ENCODE results near the gene IL17RA.

Gene IL17RA

GRCh38 chr22:17135153-17135760 is 50.5 kb downstream of the IL17RA start:
- DNase-seq = no peak
- WGBS (ENCODE audit: extremely low coverage, insufficient coverage, low lambda C conversion rate) = no CpG with 5 or more reads among the region's 15 CpGs

GRCh38 chr22:17137170-17137569 is 52.4 kb downstream of the IL17RA start:
- Histone ChIP-seq H4K8ac (ENCODE audit: low read depth, low read length) (no peak overlapping the region), H3K23ac (ENCODE audit: low read length) (no peak overlapping the region), H3K4me2 (ENCODE audit: low read length) (no peak overlapping the region), H3K9ac (ENCODE audit: low read length) (no peak overlapping the region), H2BK15ac (replicated peaks; ENCODE audit: low read depth) (no peak overlapping the region), H3K79me2 (ENCODE audit: control insufficient read depth, insufficient read depth, low read length) (no peaks in the 10 kb centered on the region), H2BK5ac (ENCODE audit: low read length) (no peak overlapping the region), H3K4me3 (ENCODE audit: low read length) (no peak overlapping the region), H3K36me3 (ENCODE audit: control insufficient read depth, insufficient read depth, low read length) (no peaks in the 10 kb centered on the region), H3K4me1 (ENCODE audit: control insufficient read depth, low read depth, low read length) (no peaks in the 10 kb centered on the region), H2BK120ac (ENCODE audit: low read depth, low read length) (no peak overlapping the region), H3K27ac (ENCODE audit: low read depth, low read length) (no peak overlapping the region), H3K4ac (ENCODE audit: low read depth, low read length) (no peak overlapping the region), H3K56ac (ENCODE audit: low read length) (no peak overlapping the region), H2AK5ac (ENCODE audit: low read length) (no peak overlapping the region), H4K5ac (ENCODE audit: low read length) (no peak overlapping the region), H3K18ac (ENCODE audit: low read length) (no peak overlapping the region), H3K79me1 (ENCODE audit: low read length) (no peaks in the 10 kb centered on the region), H3K27me3 (ENCODE audit: insufficient read depth, low read length, poor library complexity) (no peaks in the 10 kb centered on the region)
- WGBS (ENCODE audit: extremely low coverage, insufficient coverage, low lambda C conversion rate) = no CpG with 5 or more reads among the region's 4 CpGs
- DNase-seq = no peak

More at GRCh38 chr22:17135153-17135760, 50.5 kb downstream of the IL17RA start:
- no peaks in the 10 kb centered on the region for H3K79me2 ChIP-seq (ENCODE audit: control insufficient read depth, insufficient read depth, low read length)
- no peak overlapping the region for H3K9ac ChIP-seq (ENCODE audit: low read length)
- H3K27ac ChIP-seq (ENCODE audit: low read depth, low read length) = no peak overlapping the region
- H3K4me1 ChIP-seq (ENCODE audit: control insufficient read depth, low read depth, low read length) = no peaks in the 10 kb centered on the region
- H2AK5ac ChIP-seq (ENCODE audit: low read length) = no peak overlapping the region
- H2BK120ac ChIP-seq (ENCODE audit: low read depth, low read length) = no peak overlapping the region
- H3K56ac ChIP-seq (ENCODE audit: low read length) = no peak overlapping the region
- H3K23ac ChIP-seq (ENCODE audit: low read length) = no peak overlapping the region
- no peaks in the 10 kb centered on the region for H3K27me3 ChIP-seq (ENCODE audit: insufficient read depth, low read length, poor library complexity)
- H3K4me2 ChIP-seq (ENCODE audit: low read length) = no peak overlapping the region
- H2BK15ac ChIP-seq (replicated peaks; ENCODE audit: low read depth) = no peak overlapping the region
- H4K5ac ChIP-seq (ENCODE audit: low read length) = no peak overlapping the region
- H2BK5ac ChIP-seq (ENCODE audit: low read length) = no peak overlapping the region
- H3K4me3 ChIP-seq (ENCODE audit: low read length) = no peak overlapping the region
- H3K36me3 ChIP-seq (ENCODE audit: control insufficient read depth, insufficient read depth, low read length) = no peaks in the 10 kb centered on the region
- H3K79me1 ChIP-seq (ENCODE audit: low read length) = no peaks in the 10 kb centered on the region
- no peak overlapping the region for H3K4ac ChIP-seq (ENCODE audit: low read depth, low read length)
- no peak overlapping the region for H3K18ac ChIP-seq (ENCODE audit: low read length)
- no peak overlapping the region for H4K8ac ChIP-seq (ENCODE audit: low read depth, low read length)

- H3K27ac ChIP-seq (ENCODE audit: low read depth, low read length) = no peak overlapping the region
- H3K4ac ChIP-seq (ENCODE audit: low read depth, low read length) = no peak overlapping the region
- no peak for DNase-seq
- H2BK15ac ChIP-seq (replicated peaks; ENCODE audit: low read depth) = no peak overlapping the region
- H3K4me3 ChIP-seq (ENCODE audit: low read length) = no peak overlapping the region
- H3K56ac ChIP-seq (ENCODE audit: low read length) = no peak overlapping the region
- no peak overlapping the region for H4K5ac ChIP-seq (ENCODE audit: low read length)
- no peak overlapping the region for H3K23ac ChIP-seq (ENCODE audit: low read length)
- no peak overlapping the region for H3K18ac ChIP-seq (ENCODE audit: low read length)
- H2AK5ac ChIP-seq (ENCODE audit: low read length) = no peak overlapping the region
- no peak overlapping the region for H2BK5ac ChIP-seq (ENCODE audit: low read length)
- H3K27me3 ChIP-seq (ENCODE audit: insufficient read depth, low read length, poor library complexity) = no peaks in the 10 kb centered on the region
- H3K4me1 ChIP-seq (ENCODE audit: control insufficient read depth, low read depth, low read length) = no peaks in the 10 kb centered on the region
- H4K8ac ChIP-seq (ENCODE audit: low read depth, low read length) = no peak overlapping the region
- no peak overlapping the region for H3K9ac ChIP-seq (ENCODE audit: low read length)
- H3K4me2 ChIP-seq (ENCODE audit: low read length) = no peak overlapping the region
- H3K79me2 ChIP-seq (ENCODE audit: control insufficient read depth, insufficient read depth, low read length) = no peaks in the 10 kb centered on the region
- no peak overlapping the region for H2BK120ac ChIP-seq (ENCODE audit: low read depth, low read length)
- H3K36me3 ChIP-seq (ENCODE audit: control insufficient read depth, insufficient read depth, low read length) = no peaks in the 10 kb centered on the region
- WGBS (ENCODE audit: extremely low coverage, insufficient coverage, low lambda C conversion rate) = no CpG with 5 or more reads among the region's 17 CpGs
- H3K79me1 ChIP-seq (ENCODE audit: low read length) = no peaks in the 10 kb centered on the region
Observed at GRCh38 chr22:17137861-17138425, 53.1 kb downstream of the IL17RA start.

GRCh38 chr22:17138513-17138912 is 53.7 kb downstream of the IL17RA start:
- H4K8ac ChIP-seq (ENCODE audit: low read depth, low read length) = no peak overlapping the region
- no peaks in the 10 kb centered on the region for H3K79me2 ChIP-seq (ENCODE audit: control insufficient read depth, insufficient read depth, low read length)
- H2BK5ac ChIP-seq (ENCODE audit: low read length) = no peak overlapping the region
- no peaks in the 10 kb centered on the region for H3K79me1 ChIP-seq (ENCODE audit: low read length)
- H2BK15ac ChIP-seq (replicated peaks; ENCODE audit: low read depth) = no peak overlapping the region
- H2AK5ac ChIP-seq (ENCODE audit: low read length) = no peak overlapping the region
- H3K27ac ChIP-seq (ENCODE audit: low read depth, low read length) = no peak overlapping the region
- H3K4ac ChIP-seq (ENCODE audit: low read depth, low read length) = no peak overlapping the region
- H3K4me1 ChIP-seq (ENCODE audit: control insufficient read depth, low read depth, low read length) = no peaks in the 10 kb centered on the region
- no peak for DNase-seq
- no peak overlapping the region for H2BK120ac ChIP-seq (ENCODE audit: low read depth, low read length)
- H4K5ac ChIP-seq (ENCODE audit: low read length) = no peak overlapping the region
- no peak overlapping the region for H3K56ac ChIP-seq (ENCODE audit: low read length)
- no peak overlapping the region for H3K4me2 ChIP-seq (ENCODE audit: low read length)
- peaks cover 2% of the 10 kb centered on the region for H3K36me3 ChIP-seq (ENCODE audit: control insufficient read depth, insufficient read depth, low read length)
- no peak overlapping the region for H3K9ac ChIP-seq (ENCODE audit: low read length)
- H3K23ac ChIP-seq (ENCODE audit: low read length) = no peak overlapping the region
- no peaks in the 10 kb centered on the region for H3K27me3 ChIP-seq (ENCODE audit: insufficient read depth, low read length, poor library complexity)
- H3K18ac ChIP-seq (ENCODE audit: low read length) = no peak overlapping the region
- WGBS (ENCODE audit: extremely low coverage, insufficient coverage, low lambda C conversion rate) = no CpG with 5 or more reads among the region's 11 CpGs
- no peak overlapping the region for H3K4me3 ChIP-seq (ENCODE audit: low read length)

GRCh38 chr22:17140022-17140421 is 55.2 kb downstream of the IL17RA start:
- Histone ChIP-seq H3K56ac (ENCODE audit: low read length) (no peak overlapping the region), H3K27ac (ENCODE audit: low read depth, low read length) (no peak overlapping the region), H2BK120ac (ENCODE audit: low read depth, low read length) (no peak overlapping the region), H3K9ac (ENCODE audit: low read length) (no peak overlapping the region), H3K18ac (ENCODE audit: low read length) (no peak overlapping the region), H3K23ac (ENCODE audit: low read length) (no peak overlapping the region), H3K79me1 (ENCODE audit: low read length) (no peaks in the 10 kb centered on the region), H3K27me3 (ENCODE audit: insufficient read depth, low read length, poor library complexity) (no peaks in the 10 kb centered on the region), H4K8ac (ENCODE audit: low read depth, low read length) (no peak overlapping the region), H3K79me2 (ENCODE audit: control insufficient read depth, insufficient read depth, low read length) (no peaks in the 10 kb centered on the region), H2AK5ac (ENCODE audit: low read length) (no peak overlapping the region), H2BK5ac (ENCODE audit: low read length) (no peak overlapping the region), H2BK15ac (replicated peaks; ENCODE audit: low read depth) (no peak overlapping the region), H3K36me3 (ENCODE audit: control insufficient read depth, insufficient read depth, low read length) (peaks cover 2% of the 10 kb centered on the region), H3K4ac (ENCODE audit: low read depth, low read length) (no peak overlapping the region), H3K4me3 (ENCODE audit: low read length) (no peak overlapping the region), H3K4me2 (ENCODE audit: low read length) (no peak overlapping the region), H4K5ac (ENCODE audit: low read length) (no peak overlapping the region), H3K4me1 (ENCODE audit: control insufficient read depth, low read depth, low read length) (no peaks in the 10 kb centered on the region)
- no CpG with 5 or more reads among the region's 8 CpGs for WGBS (ENCODE audit: extremely low coverage, insufficient coverage, low lambda C conversion rate)
- DNase-seq = no peak

Measured in mesendoderm (in vitro differentiated cells).